ENCODE data around the gene ASB15.

ASB15 gene

DNA sequence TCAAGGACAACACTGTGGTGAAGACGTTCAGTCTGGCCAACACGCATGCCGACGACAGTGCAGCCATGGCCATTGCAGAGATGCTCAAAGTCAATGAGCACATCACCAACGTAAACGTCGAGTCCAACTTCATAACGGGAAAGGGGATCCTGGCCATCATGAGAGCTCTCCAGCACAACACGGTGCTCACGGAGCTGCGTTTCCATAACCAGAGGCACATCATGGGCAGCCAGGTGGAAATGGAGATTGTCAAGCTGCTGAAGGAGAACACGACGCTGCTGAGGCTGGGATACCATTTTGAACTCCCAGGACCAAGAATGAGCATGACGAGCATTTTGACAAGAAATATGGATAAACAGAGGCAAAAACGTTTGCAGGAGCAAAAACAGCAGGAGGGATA, 60.7 kb downstream of the ASB15 start:
- no CpG with 5 or more reads among the region's 15 CpGs for WGBS (ENCODE audit: extremely low coverage, insufficient coverage, insufficient read length)
- Histone ChIP-seq H2AFZ (ENCODE audit: insufficient read depth, low read length, poor library complexity) (no peak overlapping the region), H4K12ac (ENCODE audit: low read depth, low read length) (no peak overlapping the region), H2BK120ac (ENCODE audit: insufficient read depth, low read length, poor library complexity) (no peak overlapping the region), H3K14ac (ENCODE audit: low read length) (no peak overlapping the region), H3K9ac (ENCODE audit: low read length) (no peak overlapping the region), H3K4me2 (ENCODE audit: low read length) (no peak overlapping the region), H3K4ac (ENCODE audit: low read depth, low read length) (no peak overlapping the region), H3K23ac (ENCODE audit: low read length) (no peak overlapping the region), H3K9me3 (ENCODE audit: insufficient read depth, low read depth, low read length) (no peaks in the 10 kb centered on the region), H3K36me3 (ENCODE audit: control insufficient read depth in 1 of 2, insufficient read depth in 2 of 2, low read length in 2 of 2) (peaks cover 0 to 2% of the 10 kb centered on the region in 2 experiments), H3K4me1 (ENCODE audit: control insufficient read depth in 1 of 2, insufficient read depth in 2 of 2, low read length in 2 of 2) (peaks cover 4 to 13% of the 10 kb centered on the region in 2 experiments), H3K79me1 (ENCODE audit: low read length) (peaks cover 6% of the 10 kb centered on the region), H2BK12ac (ENCODE audit: low read length) (peak overlapping the region; percentile 11), H2AK5ac (ENCODE audit: low read length) (no peak overlapping the region), H4K8ac (ENCODE audit: low read depth, low read length) (no peak overlapping the region), H3K4me3 (ENCODE audit: low read depth, low read length) (no peak overlapping the region), H3K27me3 (ENCODE audit: insufficient read depth, low read length) (no peaks in the 10 kb centered on the region), H3K27ac (ENCODE audit: low read depth, low read length) (no peak overlapping the region), H3K79me2 (ENCODE audit: control insufficient read depth, insufficient read depth, low read length, poor library complexity) (no peaks in the 10 kb centered on the region), H3K18ac (ENCODE audit: low read length) (peak overlapping the region; percentile 2), H4K91ac (ENCODE audit: low read depth, low read length) (peak overlapping the region; percentile 16), H2BK5ac (ENCODE audit: low read depth, low read length, poor library complexity) (no peak overlapping the region)
- DNase-seq = no peak

GRCh38 chr7:123662755-123663154, 61.1 kb downstream of the ASB15 start:
- no peak for DNase-seq
- H2BK12ac ChIP-seq (ENCODE audit: low read length) = no peak overlapping the region
- peaks cover 0 to 2% of the 10 kb centered on the region in 2 experiments for H3K36me3 ChIP-seq (ENCODE audit: control insufficient read depth in 1 of 2, insufficient read depth in 2 of 2, low read length in 2 of 2)
- H3K79me1 ChIP-seq (ENCODE audit: low read length) = peaks cover 6% of the 10 kb centered on the region
- H3K18ac ChIP-seq (ENCODE audit: low read length) = no peak overlapping the region
- no peak overlapping the region for H4K12ac ChIP-seq (ENCODE audit: low read depth, low read length)
- no peak overlapping the region for H3K4me2 ChIP-seq (ENCODE audit: low read length)
- no peaks in the 10 kb centered on the region for H3K79me2 ChIP-seq (ENCODE audit: control insufficient read depth, insufficient read depth, low read length, poor library complexity)
- no peak overlapping the region for H2BK120ac ChIP-seq (ENCODE audit: insufficient read depth, low read length, poor library complexity)
- no peak overlapping the region for H2BK5ac ChIP-seq (ENCODE audit: low read depth, low read length, poor library complexity)
- no peak overlapping the region for H3K27ac ChIP-seq (ENCODE audit: low read depth, low read length)
- H3K4me3 ChIP-seq (ENCODE audit: low read depth, low read length) = no peak overlapping the region
- no peaks in the 10 kb centered on the region for H3K27me3 ChIP-seq (ENCODE audit: insufficient read depth, low read length)
- H3K23ac ChIP-seq (ENCODE audit: low read length) = no peak overlapping the region
- H3K4me1 ChIP-seq (ENCODE audit: control insufficient read depth in 1 of 2, insufficient read depth in 2 of 2, low read length in 2 of 2) = peaks cover 4 to 13% of the 10 kb centered on the region in 2 experiments
- no peak overlapping the region for H2AFZ ChIP-seq (ENCODE audit: insufficient read depth, low read length, poor library complexity)
- no peak overlapping the region for H3K4ac ChIP-seq (ENCODE audit: low read depth, low read length)
- H4K8ac ChIP-seq (ENCODE audit: low read depth, low read length) = no peak overlapping the region
- WGBS (ENCODE audit: extremely low coverage, insufficient coverage, insufficient read length) = no CpG with 5 or more reads among the region's 3 CpGs
- no peak overlapping the region for H2AK5ac ChIP-seq (ENCODE audit: low read length)
- H3K9ac ChIP-seq (ENCODE audit: low read length) = no peak overlapping the region
- H3K14ac ChIP-seq (ENCODE audit: low read length) = no peak overlapping the region
- H4K91ac ChIP-seq (ENCODE audit: low read depth, low read length) = no peak overlapping the region
- H3K9me3 ChIP-seq (ENCODE audit: insufficient read depth, low read depth, low read length) = no peaks in the 10 kb centered on the region

DNA sequence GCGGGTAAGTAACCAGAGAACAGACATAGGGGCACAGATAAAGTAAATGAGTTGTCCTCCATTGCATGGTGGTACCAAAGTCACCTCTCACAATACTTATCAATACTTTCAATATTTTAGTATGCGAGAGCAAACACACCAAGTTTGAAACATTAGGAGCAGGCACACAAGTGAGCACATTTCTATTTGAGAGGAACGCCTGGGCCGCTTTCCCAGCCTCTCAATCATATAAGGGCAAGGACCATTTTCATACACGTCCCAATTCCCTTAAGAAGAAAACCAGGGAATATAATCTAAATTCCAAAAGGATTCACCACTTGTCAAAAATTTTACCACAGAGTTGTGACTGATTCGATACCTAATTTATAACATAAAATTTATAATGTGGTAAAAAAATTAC, 61.6 kb downstream of the ASB15 start:
- WGBS (ENCODE audit: extremely low coverage, insufficient coverage, insufficient read length) = no CpG with 5 or more reads among the region's 6 CpGs
- no peak overlapping the region for H3K18ac ChIP-seq (ENCODE audit: low read length)
- H3K23ac ChIP-seq (ENCODE audit: low read length) = no peak overlapping the region
- H2BK12ac ChIP-seq (ENCODE audit: low read length) = no peak overlapping the region
- peaks cover 6% of the 10 kb centered on the region for H3K79me1 ChIP-seq (ENCODE audit: low read length)
- DNase-seq = no peak
- H3K36me3 ChIP-seq (ENCODE audit: control insufficient read depth in 1 of 2, insufficient read depth in 2 of 2, low read length in 2 of 2) = peaks cover 0 to 2% of the 10 kb centered on the region in 2 experiments
- no peaks in the 10 kb centered on the region for H3K27me3 ChIP-seq (ENCODE audit: insufficient read depth, low read length)
- no peak overlapping the region for H3K4ac ChIP-seq (ENCODE audit: low read depth, low read length)
- no peak overlapping the region for H3K4me3 ChIP-seq (ENCODE audit: low read depth, low read length)
- H2BK120ac ChIP-seq (ENCODE audit: insufficient read depth, low read length, poor library complexity) = no peak overlapping the region
- H4K12ac ChIP-seq (ENCODE audit: low read depth, low read length) = no peak overlapping the region
- no peak overlapping the region for H3K27ac ChIP-seq (ENCODE audit: low read depth, low read length)
- no peak overlapping the region for H2BK5ac ChIP-seq (ENCODE audit: low read depth, low read length, poor library complexity)
- peaks cover 4 to 13% of the 10 kb centered on the region in 2 experiments for H3K4me1 ChIP-seq (ENCODE audit: control insufficient read depth in 1 of 2, insufficient read depth in 2 of 2, low read length in 2 of 2)
- H3K79me2 ChIP-seq (ENCODE audit: control insufficient read depth, insufficient read depth, low read length, poor library complexity) = no peaks in the 10 kb centered on the region
- H3K9ac ChIP-seq (ENCODE audit: low read length) = no peak overlapping the region
- H2AK5ac ChIP-seq (ENCODE audit: low read length) = no peak overlapping the region
- no peak overlapping the region for H4K8ac ChIP-seq (ENCODE audit: low read depth, low read length)
- no peaks in the 10 kb centered on the region for H3K9me3 ChIP-seq (ENCODE audit: insufficient read depth, low read depth, low read length)
- no peak overlapping the region for H3K14ac ChIP-seq (ENCODE audit: low read length)
- H3K4me2 ChIP-seq (ENCODE audit: low read length) = no peak overlapping the region
- H4K91ac ChIP-seq (ENCODE audit: low read depth, low read length) = no peak overlapping the region
- no peak overlapping the region for H2AFZ ChIP-seq (ENCODE audit: insufficient read depth, low read length, poor library complexity)

DNA sequence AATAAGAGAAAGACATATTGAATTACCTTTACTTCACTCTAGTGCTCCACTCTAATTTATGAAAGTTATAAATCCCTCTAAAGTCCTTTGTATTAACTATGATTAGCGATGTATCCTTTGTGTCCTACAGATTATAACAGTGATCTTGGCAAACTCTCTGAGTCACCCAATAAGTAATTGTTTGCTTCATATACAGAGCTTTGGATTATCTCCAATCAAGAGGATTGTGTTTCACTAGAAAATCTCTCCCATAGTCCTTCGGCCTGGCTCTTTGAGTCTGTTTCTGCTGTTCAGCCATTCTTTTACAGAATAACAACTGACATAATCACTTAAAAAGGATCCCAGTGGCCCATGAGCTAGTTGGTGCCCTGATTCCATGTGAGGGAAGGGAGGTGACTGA, 63.5 kb downstream of the ASB15 start:
- no peak overlapping the region for H4K12ac ChIP-seq (ENCODE audit: low read depth, low read length)

More for the DNA sequence above, 63.5 kb downstream of the ASB15 start:
- Histone ChIP-seq H3K4me1 (ENCODE audit: control insufficient read depth in 1 of 2, insufficient read depth in 2 of 2, low read length in 2 of 2) (peaks cover 0 to 10% of the 10 kb centered on the region in 2 experiments), H4K91ac (ENCODE audit: low read depth, low read length) (no peak overlapping the region), H3K79me2 (ENCODE audit: control insufficient read depth, insufficient read depth, low read length, poor library complexity) (no peaks in the 10 kb centered on the region), H2AK5ac (ENCODE audit: low read length) (no peak overlapping the region), H3K4me2 (ENCODE audit: low read length) (no peak overlapping the region), H4K8ac (ENCODE audit: low read depth, low read length) (no peak overlapping the region), H2BK12ac (ENCODE audit: low read length) (no peak overlapping the region), H3K27me3 (ENCODE audit: insufficient read depth, low read length) (no peaks in the 10 kb centered on the region), H3K79me1 (ENCODE audit: low read length) (peaks cover 2% of the 10 kb centered on the region), H3K9me3 (ENCODE audit: insufficient read depth, low read depth, low read length) (no peaks in the 10 kb centered on the region), H3K23ac (ENCODE audit: low read length) (no peak overlapping the region), H3K4ac (ENCODE audit: low read depth, low read length) (no peak overlapping the region), H3K27ac (ENCODE audit: low read depth, low read length) (no peak overlapping the region), H3K36me3 (ENCODE audit: control insufficient read depth in 1 of 2, insufficient read depth in 2 of 2, low read length in 2 of 2) (peaks cover 0 to 2% of the 10 kb centered on the region in 2 experiments), H3K18ac (ENCODE audit: low read length) (no peak overlapping the region), H2BK5ac (ENCODE audit: low read depth, low read length, poor library complexity) (no peak overlapping the region), H3K4me3 (ENCODE audit: low read depth, low read length) (no peak overlapping the region), H3K9ac (ENCODE audit: low read length) (no peak overlapping the region), H3K14ac (ENCODE audit: low read length) (no peak overlapping the region), H2BK120ac (ENCODE audit: insufficient read depth, low read length, poor library complexity) (no peak overlapping the region), H2AFZ (ENCODE audit: insufficient read depth, low read length, poor library complexity) (no peak overlapping the region)
- DNase-seq = no peak
- WGBS (ENCODE audit: extremely low coverage, insufficient coverage, insufficient read length) = no CpG with 5 or more reads among the region's 2 CpGs

Data from trophoblast cell (in vitro differentiated cells and primary cell).